HG02623 (cell line): ENCODE data around the gene POLN.

Experiments used
- ATAC-seq: cut with Tn5 transposase; IDR thresholded peaks from one replicate; pipeline ENCODE4 v1.9.1; 2021; ENCODE audit warnings: moderate library complexity; ENCODE audit not compliant: unreplicated experiment

The POLN gene

DNA sequence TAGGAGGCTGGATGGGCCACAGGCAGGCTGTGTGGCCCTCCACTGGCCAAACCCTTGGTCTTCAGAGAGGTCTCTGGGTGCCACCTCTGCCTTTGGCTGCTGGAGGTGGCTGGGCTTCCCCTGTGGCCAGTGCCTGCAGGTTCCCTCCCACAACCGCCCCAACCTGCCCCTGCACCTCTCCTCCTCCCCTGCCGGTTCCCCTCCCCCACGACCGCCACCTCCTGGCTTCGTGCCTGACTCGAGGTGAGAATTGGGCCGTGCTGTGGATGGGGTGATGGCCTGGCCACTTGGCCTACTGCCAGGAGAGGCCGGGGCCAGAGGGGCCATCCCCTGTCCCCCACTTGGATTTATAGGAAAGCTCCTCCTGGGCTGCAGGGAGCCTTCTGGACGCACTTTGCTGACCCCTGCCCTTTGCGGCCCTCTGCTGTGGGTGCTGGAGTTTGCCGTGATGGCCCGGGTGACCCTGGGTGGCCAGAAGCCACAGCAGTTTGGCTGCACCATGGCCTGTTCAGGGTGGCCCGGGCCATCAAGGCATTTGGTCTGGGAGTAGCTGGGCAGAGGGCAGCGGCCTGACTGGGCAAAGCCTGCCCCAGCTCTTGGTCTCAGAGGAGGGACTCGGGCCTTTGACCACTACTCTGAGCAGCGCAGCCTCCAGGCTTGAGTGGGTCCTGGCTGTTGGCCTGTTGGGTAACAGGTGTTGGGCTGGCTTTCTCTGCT, 179.0 kb downstream of the POLN start:
- no peak for ATAC-seq

DNA sequence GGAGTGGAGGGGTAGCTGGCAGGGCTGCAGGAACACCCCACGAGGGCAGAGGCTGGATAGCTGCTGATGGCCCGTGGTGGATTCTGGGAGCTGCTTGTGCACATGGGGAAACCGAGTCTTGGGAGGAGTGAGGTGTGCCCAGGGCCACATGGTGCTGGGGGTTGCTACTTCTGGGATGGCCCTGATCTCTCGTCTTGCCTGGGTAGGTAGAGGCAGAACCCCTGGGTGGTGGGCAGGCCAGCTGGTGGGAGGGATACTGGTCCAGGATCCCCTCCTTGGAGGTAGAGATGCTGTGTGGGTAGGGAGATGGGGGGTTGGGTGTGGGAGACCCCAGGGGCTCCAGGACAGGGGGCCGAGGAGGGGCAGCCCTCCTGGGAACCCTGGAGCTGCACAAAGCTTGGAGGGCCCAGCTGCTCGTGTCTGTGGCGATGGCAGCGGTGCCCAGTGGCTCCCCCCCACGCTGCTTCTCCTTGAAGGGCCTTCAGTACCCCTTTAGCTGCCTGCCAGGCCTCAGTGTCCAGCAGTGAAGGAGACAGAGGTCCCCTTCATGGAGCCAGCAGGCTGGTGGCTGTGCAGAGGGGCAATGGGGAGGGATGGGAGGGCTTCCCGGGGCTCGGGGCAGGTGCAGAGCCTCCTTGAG, 179.6 kb downstream of the POLN start:
- no peak for ATAC-seq

DNA sequence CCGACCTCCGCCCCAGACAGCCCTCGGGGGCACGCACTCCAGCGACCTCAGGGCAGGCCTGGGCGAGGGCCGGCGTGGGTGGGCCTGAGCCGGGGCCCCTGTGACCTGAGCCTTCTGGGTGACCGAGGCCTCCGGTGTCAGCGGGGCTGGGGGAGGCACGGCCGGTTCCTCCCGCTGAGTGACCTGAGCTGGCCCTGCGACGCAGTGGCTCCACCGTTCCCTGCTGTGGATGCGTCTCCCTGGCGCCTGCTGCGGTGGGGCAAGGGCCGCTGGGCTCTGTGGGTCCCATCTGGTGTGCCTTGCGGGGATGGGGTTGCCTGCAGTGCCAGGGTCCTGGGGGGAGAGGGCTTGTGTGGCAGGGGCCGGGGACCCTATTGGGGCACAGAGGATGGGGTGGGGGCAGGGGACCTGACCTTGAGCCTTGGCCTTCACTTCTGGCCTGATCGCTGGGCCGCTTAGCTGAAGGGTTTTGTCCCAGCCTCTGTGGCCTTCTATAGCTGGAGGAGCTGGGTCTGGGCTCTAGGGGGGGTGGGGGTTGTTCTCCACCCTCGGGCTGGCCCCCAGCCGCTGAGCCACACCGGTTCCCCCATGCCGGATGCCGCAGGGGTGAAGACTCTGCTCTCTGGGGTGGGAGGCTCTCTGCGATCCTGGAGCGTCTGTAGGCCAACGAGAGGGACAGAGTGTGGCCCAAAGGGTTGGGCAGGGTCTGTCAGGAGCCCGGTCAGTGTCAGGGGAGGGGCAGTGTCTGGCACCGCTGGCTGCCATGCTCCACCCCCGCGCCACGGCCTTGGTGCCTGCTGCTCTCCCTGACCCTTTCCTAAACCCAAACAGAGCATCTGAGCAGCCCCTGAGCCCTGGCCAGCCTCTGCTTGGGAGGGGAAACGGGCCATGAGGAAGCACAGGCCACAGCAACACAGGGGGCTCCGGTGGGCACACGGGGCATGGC, 180.5 kb downstream of the POLN start:
- no peak for ATAC-seq

DNA sequence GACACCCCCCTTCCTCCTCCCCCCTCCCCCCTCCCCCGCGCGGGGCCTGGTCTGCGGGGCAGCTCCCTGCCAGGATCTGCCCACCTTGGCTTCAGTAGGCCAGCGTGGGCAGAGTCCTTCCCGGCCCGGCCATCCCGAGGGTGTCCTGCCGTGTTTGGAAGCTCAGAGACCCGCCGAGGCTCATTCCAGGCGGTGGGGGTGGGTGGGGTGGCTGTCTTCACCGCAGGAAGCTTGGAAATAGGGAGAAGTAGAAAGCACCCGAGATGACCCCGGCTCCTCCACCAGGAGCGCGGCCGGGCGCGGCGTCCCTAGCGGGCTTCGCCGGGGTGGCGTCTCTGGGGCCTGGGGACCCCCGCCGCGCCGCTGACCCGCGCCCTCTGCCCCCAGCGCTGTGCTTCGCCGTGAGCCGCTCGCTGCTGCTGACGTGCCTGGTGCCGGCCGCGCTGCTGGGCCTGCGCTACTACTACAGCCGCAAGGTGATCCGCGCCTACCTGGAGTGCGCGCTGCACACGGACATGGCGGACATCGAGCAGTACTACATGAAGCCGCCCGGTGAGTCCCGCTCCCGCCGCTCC, 181.2 kb downstream of the POLN start:
- no peak for ATAC-seq

DNA sequence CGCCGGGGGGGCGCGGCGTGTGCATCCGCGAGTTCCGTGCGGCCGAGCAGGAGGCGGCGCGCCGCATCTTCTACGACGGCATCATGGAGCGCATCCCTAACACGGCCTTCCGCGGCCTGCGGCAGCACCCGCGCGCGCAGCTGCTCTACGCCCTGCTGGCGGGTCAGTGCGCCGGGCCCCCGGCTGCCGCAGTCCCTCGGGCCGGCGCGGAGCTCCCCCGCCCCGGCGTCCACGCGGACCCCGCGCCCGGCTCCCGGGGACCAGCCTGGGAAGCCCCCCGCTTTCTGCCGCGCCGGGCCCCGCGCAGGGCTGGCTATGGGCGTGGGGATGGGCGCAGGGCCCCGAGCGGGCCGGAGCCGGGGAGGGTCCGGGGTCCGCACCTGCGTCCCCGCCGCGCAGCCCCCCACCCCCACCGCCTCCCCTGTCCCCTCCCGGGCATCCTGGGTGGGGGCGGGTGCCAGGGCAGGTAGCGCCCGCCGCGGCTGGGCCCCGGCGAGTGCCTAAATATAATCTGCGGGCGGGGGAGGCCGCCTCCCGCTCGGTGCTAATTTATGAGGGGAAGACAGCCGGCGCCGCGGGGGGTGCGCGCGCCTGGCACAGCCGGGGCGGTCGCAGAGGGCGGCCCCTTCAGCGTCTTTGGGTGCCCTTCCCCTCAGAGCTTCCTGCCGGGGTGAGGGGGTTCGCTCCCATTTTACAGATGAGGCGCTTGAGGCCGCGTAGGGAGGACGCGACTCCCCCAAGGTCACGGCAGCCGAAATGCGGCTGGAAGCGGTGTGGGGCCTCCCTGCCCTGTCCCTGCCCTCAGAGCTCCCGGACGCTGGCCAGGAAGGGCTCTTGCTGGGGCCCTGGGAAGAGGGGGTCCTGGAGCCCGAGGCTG, 182.0 kb downstream of the POLN start:
- no peak for ATAC-seq

DNA sequence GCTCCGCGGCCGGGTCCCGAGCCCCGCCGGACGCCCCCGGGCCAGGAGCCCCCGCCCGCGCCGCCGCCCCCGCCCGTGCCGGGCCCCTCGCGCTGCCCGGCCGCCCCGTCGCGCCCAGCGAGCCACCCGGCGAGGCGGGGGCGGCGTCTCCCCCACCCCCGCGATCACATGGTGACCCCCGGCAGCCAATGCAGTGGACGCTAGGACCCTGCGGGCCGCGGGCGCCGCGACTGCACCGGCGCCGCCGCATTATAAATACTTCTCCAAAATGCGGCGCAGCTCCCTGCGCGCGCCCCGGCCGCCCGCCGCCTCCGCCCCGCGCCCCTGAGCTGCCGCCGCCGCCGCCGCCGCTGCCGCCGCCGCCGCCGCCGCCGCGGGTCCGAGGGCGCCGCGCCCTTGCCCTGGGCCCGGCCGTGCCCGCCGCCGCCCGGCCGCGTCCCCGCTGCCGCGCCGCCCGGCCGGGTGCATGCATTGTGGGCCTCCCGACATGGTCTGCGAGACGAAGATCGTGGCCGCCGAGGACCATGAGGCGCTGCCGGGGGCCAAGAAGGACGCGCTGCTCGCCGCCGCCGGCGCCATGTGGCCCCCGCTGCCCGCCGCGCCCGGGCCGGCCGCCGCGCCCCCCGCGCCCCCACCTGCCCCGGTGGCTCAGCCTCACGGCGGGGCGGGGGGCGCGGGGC, 182.7 kb downstream of the POLN start, which contains the start of gene NAT8L:
Gene NAT8L (plus strand): TSS at position 282 of the 680 bp plus-strand sequence. CDS start 185 bp downstream, at position 467.
- no peak for ATAC-seq

DNA sequence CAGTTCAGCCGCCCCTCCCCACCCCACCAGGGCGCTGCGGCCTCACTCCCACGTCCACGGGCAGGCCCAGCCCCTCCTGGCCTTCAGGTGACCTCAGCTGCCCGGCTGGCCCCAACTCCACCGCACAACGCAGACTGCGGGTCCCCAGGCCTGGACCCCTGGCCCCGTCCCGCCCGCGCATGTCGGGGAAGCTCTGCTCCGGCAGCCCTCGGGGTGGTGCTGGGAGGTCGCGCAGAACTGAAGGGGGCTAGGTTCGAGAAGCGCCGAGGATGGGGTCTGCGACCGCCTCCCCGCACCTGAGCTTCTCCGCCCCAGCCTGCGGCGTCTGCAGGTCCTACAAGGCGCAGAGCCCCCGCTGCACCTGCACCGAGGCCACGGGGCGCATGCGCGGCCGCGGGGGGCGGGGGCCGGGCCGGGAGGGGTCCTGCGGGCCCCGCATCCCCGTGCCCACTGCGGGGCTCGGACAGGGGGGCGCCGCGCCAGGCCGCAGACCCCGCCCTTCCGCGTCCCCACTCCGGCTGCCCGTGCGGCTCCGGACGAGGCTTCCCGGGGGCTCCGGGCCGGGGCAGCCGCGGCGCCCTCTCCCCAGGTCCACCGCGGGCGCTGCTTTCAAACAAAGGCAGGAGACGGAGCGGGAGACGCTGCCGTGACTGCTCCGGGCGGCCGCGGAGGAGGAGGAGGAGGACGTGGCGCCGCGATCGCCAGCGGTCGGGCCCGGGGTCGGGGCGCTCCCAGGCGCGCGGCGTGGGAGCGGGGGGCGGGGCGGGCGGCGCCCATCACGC, 183.5 kb downstream of the POLN start:
- no peak for ATAC-seq

DNA sequence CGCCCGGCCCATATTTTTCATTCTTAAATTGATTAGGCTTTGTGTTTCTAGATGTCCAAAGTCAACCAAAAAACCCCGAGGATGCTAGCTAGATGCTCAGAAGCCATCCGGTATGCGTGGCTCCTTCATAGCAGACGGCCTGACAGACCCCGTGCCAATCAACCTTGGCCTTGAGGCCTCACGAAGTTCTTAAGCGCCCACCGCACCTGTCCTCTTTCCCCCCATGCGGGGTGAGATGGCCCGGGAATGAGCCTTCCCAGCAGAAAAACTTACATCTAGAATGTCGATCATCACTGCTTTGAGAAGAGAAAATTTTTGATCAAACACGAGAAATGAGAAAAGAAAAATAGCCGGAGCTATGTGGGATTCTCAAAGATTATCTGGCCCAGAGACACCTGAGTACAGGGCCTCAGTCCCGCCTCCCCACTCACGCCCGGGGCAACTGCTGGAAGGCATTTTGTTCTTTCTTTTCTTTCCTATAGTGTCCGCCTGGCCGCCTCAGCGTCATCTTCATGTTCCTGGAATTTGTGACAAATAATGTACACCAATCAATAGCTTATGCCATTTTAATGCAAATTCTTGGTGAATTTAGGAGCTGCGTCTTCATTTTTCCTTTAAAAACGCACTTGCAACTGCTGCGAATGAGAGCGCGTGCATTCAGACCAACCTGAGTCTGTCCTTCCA, 184.4 kb downstream of the POLN start:
- no peak for ATAC-seq

DNA sequence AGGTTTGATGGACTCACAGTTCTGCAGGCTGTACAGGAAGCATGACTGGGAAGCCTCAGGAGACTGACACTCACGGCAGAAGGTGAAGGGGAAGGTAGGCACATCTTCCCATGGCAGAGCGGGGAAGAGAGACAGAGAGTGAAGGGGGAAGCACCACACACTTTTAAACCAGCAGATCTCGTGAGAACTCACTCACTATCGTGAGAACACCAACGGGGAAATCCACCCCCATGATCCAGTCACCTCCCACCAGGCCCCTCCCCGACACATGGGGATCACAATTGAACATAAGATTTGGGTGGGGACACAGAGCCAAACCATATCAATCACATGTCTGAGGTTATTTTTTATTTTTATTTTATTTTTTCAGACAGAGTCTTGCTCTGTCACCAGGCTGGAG, 187.7 kb downstream of the POLN start:
- ATAC-seq, result no peak

DNA sequence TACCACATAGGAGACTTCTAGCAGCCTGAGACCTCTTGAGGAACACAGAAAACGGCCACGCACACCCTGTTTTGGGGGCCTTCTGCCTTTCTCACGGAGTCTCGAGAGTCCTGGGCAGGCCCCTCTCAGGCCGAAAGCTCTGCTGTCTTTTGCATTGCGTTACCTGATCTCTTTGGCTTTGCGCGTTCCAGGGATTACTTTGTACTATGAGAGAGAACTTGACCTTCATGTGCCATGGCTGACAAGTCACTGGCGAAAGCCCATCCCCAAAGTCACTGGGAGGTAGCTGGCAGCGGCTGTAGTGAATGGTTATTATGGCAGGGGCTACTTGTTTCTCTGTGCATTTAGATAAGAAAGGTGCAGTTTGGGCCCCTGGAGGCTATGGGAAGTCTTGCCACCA, 190.8 kb downstream of the POLN start:
- ATAC-seq, result no peak

DNA sequence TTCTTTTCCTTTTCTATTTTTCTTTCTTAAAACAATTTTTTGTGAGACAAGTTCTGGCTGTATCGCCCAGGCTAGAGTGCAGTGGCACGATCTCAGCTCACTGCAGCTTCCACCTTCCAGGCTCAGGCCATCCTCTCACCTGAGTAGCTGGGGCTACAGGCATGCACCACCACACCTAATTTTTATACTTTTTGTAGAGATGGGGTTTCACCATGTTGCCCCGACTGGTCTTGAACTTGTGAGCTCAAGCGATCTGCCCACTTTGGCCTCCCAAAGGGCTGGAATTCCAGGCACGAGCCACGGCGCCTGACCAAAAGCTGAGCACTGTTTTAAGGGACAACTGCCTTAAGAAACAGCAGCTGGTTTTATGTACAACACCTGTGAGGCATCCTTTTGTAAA, 192.1 kb downstream of the POLN start:
- ATAC-seq, result no peak

DNA sequence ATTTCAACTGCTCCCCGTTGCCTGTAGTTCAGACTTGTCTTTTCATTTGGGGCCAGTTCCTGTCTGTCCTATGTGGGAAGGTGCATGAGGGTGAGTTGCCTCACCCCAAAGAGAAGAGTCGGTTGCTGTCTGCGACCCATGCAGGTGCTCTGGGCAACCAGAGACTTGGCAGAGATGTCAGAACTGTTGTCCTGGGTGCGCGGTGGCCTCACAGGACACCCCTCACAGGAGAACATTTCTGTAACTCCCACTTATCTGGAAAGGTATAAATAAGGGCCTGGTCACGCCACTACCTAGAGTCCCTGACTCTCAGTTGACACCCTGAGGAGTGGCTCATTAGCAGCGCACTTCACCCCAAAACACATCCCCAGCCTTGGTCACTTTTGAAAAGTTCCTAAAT, 192.5 kb downstream of the POLN start:
- ATAC-seq, result no peak

DNA sequence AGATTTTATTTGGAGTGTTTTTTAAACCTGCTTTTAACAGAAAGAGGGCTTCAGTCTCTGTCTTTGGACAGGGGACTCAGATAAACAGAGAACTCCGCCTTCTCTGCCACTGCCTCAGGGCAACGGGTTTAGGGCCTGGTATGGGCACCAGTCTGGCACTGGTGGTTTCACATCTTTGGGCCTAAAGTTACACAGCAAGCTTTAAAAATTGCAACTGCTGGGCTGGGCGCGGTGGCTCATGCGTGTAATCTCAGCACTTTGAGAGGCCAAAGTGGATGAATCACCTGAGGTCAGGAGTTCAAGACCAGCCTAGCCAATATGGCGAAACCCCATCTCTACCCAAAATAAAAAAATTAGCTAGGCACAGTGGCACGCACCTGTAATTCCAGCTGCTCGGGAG, 193.1 kb downstream of the POLN start:
- no peak for ATAC-seq

DNA sequence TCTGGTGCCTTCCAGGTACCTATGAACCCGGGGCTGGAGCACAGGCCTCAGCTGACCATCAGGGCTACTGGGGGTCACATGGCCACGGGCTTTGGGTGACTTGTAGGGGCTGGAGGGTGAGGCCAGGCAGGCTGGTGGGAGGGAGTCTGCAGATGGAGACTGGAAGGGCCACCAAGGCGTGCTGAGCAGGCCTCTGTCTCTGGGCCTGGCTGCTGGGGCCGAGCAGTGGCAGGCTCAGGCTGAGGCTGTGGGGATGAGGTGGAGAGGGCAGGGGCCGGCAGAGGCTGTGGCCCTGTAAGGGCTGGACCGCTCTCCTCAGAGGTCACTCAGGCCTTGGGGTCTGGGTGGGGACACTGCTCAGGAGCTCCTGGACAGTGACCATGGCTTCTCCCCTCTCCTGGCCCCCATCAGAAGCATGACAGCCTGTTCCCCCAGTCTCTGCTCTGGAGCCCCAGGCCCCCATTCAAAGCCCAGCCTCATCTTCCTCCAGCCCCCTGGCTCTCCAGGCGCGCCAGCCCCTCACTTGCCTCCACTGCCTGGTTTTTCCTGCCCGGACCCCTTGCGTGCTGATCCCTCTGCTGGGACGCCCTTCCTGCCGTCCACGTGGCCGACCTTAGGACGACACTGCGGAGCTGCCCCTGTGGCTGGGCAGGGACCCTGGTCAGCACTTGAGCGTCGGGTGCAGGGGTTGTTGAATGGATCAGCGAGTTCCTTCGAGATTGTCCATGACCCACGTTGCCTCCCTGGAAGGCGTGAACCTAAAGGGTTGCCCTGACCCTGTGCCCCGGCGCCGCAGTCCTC, 193.9 kb downstream of the POLN start:
- no peak for ATAC-seq

DNA sequence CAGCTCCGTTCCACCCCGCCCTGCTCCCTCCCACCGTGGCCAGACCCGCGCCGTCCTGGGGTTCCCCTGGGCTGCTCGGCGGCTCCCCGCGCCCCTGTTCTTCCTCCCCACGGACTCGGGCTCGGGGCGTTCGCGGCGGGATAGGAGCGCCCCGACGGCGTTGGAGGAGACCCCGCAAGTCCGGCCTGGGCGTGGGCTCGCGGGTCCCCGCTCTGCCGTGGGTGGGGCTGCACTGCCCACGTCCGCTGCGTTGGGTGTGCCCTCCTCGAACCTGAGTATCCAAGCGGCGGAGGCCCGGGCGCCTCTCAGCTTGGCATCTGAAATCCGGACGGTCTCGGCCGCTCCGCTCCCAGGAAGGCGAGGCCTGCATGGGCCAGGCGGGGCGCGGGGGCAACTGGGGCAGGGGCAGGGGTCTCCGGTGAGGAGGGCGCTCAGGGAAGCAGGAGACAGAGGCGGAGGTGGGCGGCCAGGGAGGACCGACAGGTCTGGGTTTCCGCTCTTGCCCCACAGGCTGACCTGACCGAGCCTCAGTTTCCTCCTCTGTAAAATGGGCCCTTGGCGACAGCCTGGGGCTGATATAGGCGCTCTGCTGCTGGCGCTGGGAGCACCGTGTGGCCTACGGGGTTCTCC, 194.8 kb downstream of the POLN start:
- no peak for ATAC-seq

DNA sequence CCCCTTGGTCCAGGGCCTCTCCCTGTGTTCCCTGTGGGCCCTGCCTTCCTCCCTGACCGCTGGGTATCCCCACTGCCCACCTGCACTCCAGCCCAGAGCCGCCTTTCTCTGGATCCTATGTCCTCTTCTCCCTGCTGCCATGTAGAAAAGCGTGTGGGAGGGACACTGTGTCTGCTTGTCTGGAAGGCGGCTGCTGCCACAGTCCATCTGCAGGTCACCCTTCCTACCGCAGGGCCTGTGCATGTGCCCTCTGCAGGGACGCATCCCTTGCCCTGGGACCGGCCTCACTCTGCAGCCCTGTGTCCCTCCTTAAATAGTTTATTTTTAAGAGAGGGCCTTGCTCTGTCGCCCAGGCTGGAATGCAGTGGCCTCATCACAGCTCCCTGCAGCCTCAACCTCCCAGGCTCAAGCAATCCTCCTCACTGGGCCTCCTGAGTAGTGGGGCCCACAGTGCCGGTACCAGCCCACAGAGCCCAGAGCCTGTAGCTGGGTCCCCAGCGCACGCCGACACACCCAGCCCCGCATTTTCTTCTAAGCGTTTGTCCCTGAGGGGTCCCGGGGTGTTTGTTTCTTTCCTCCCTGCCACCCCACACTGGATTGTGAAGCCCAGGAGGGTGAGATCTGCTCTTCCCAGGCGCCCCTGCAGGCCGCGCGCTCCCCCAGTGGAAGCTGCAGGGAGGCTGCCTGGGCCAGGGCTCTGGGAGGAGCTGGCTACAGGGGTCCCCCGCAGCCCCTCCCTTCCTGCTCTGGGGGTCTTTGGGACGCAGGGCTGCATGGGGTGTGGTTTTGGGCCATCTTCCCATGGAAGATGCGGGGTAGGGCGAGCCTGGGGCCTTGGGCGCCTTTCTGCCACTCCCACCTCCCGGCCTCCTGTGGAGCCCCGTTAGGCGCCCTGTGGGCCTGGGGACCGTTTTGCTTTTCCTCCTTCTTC, 195.6 kb downstream of the POLN start:
- ATAC-seq, result no peak
